ENCODE data around the gene CDK10.
A peak's percentile ranks its signal among the peaks of the same experiment; 100 is the strongest.
"Not testable (repeated sequence)": the region's sequence is repeated elsewhere in the genome, so short reads cannot be mapped to it uniquely, and the experiment has no call there.

Gene CDK10

DNA sequence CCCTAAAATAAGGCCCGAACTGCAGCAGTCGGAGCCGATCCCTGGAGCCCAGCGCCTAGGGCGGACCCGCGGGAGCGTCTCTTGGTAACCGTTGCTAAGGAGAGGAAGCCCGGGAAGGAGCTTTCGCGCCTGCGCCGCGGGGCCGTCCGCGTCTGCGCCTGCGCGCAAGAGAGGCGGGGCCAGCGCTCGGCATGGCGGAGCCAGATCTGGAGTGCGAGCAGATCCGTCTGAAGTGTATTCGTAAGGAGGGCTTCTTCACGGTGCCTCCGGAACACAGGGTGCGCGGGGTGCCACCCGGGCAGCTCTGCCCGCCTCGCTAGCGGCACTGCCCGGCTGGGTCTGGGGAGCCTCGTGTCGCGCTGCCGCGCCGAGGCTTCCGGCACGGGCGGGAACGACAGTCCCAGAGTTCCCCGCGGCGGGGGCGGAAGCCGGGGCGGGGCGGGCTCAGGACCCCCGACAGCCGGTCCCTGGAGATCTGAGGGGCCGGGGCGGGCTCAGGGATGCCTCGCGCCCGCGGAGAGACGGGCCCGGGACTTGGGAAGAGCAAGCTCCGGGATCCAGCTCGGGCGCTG lies at the start of gene CDK10:
Gene CDK10, plus strand, starts transcription at position 170 of the 572 bp plus-strand sequence. Its CDS starts 22 bp downstream, at position 192.
- DNase-seq, result peak; percentile 72

DNA sequence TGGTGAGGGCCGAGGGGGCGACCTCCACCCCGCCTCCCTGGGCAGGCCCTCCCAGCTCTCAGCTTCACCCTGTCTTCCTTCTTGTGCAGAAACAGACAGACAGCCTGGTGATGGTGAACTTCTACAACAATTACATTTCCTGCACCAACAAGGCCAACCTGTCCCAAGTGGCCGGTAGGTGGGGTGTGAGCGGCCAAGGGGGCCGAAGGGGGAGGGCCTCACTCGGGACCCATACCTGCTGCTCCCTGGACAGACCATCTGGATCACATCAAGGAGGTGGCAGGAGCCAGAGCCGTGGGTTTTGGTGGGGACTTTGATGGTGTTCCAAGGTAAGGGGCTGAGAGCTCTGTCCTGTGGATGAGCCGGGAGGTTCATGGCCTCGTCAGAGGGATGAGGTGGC lies 49.1 kb upstream of the CDK10 start:
- no peak for DNase-seq

DNA sequence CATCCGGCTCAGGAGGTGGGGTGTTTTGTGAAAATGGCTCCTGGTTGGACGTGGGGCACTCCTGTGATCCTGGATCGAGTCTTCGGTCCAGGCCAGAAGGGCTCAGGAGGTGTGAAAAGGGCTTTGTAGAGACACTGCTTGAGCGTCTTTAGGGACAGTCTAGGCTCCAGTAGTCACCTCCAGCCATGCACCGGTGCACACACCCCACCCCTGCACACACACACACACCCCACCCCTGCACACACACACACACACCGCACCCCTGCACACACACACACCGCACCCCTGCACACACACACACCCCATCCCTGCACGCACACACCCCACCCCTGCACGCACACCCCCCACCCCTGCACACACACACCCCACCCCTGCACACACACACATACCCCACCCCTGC lies 48.0 kb upstream of the CDK10 start:
- DNase-seq, result no peak

GRCh38 chr16:89639385-89639784 lies 47.1 kb upstream of the CDK10 start:
- no peak for DNase-seq

DNA sequence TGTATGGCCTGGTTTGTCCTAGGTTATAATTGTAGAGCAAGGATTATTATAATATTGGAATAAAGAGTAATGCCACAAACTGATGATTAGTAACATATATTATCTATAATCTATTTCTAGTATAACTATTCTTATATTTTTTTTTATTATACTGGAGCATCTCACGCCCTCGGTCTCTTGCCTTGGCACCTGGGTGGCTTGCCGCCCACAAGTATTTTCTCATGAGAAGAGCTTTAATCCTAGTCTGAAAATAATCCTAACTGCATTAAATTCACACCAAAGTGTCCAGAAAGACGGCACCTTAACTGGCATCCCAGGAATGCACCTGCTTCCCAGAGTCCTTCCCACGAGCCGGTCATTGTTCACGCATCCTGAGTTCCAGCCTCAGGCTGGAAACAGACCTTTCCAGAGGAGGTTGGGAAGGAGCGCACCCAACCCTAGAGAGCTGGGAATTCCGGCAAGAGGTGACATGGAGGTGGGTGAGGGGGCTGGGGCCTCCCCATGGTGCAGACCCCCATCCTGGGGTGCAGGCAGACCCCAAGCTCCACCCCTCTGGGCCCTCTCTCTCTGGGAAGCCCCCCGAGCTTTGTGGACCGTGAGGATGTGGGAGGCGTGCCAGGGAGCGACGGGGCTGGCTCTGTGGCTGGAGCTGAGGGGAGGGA lies 44.9 kb upstream of the CDK10 start:
- DNase-seq, result no peak

DNA sequence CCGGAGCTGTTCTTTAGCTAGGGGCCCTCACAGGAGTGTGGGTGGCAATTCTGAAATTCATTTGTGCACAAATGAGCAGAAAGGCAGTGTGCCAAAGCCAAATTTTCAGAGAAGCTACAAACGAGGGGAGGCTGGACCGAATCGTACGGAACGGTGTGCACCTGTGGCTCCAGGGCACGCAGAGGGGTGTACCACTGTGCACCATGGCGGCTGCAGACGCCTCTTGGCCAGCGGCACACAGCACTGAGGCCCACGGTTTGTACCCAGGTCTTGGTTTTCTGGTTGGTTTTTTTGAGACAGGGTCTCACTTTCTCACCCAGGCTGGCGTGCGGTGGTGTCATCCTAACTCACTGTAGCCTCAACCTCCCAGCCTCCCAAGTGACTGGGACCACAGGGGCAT lies 43.9 kb upstream of the CDK10 start:
- DNase-seq, result no peak

DNA sequence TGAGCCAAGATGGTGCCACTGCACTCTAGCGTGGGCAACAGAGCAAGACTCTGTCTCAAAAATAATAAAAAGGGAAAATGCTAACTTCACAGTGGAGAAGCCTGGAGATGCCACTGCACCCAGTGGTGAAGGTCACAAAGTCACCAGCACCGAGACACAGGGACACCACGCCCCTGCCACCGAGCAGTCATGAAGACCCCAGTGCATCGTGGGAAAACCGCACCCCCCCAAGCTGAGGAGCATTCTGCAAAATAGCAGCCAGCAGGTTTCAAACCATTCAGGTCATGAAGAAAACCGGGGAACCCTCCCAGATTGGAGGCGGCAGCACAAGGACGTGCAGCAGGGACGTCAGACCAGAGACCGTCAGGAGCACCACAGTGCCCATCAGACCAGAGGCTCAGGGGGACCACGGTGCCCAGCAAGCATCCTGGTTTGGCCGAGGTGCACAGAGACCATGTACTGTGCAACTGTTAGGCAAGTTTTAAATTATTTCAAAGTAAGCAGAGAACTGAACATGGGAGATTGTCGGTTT lies 42.7 kb upstream of the CDK10 start:
- DNase-seq, result no peak

GRCh38 chr16:89645122-89645521 lies 41.4 kb upstream of the CDK10 start:
- DNase-seq, result no peak

DNA sequence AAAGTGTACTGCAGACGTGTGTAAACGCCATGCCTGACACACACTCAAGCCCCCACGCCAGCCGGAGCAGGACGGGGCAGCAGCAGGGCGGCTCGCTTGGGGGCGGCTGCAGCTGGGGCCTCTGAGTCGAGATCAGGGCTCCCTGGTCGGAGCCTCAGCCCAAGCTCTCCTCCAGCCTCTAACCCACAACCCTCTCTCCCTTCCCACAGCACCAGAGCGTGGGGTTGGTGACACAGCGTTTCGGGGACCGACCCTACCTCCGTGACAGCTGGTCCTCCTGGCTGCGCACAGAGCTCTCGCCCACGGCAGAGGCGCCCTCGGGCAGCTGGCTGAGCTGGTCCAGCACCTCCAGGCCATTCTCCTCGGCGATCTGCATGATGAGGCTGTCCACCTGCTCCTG lies 40.2 kb upstream of the CDK10 start:
- DNase-seq, result no peak

DNA sequence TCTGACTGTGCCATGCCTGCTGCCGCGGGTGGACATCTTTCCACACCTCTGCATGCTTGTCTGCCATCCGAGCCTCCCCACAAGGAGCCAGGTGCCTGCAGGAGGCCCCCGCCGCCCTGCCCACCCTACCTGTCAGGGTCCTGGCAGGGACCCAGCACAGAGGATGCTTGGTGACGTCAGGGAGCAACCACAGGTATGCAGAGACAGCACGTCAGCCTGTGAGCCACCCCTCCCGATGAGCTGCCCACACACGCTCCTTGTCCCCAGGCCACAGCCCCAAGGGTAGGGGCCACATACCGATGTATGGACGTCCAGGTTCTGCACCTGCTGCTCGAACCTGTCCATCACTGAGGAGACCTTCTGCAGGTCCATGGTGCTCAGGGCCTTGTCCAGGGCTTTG lies 39.6 kb upstream of the CDK10 start:
- no peak for DNase-seq

GRCh38 chr16:89651584-89651983 lies 34.9 kb upstream of the CDK10 start:
- DNase-seq, result no peak

DNA sequence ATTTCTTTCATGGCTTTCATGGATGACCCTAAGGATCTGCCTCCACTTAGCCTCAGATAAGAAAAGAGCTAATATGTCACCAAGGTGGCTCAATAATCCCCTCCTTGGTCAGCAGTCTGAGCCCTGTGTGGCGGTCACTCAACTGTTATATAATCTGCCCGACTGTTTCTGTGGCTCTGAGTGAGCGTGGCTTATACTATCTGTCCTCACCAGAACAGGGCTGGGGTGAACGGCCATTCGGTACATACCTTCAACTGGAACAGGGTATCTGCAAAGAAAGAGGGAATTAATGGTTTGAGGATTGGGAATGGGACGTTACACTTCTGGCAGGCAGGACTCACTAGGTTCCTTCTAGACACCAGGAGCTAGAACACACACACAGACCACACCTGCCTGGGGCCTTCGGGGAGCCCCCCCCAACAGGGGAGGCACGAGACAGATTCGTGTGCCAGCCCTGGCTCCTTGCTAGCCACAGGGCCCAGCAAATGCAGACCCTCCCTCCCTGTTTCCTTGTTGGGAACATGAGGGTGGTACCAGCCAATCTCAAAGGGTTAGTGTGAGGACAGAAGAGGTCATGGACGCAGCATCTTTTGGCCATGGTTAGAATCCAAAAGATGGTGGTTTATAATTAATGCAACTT lies 32.7 kb upstream of the CDK10 start:
- DNase-seq, result no peak

DNA sequence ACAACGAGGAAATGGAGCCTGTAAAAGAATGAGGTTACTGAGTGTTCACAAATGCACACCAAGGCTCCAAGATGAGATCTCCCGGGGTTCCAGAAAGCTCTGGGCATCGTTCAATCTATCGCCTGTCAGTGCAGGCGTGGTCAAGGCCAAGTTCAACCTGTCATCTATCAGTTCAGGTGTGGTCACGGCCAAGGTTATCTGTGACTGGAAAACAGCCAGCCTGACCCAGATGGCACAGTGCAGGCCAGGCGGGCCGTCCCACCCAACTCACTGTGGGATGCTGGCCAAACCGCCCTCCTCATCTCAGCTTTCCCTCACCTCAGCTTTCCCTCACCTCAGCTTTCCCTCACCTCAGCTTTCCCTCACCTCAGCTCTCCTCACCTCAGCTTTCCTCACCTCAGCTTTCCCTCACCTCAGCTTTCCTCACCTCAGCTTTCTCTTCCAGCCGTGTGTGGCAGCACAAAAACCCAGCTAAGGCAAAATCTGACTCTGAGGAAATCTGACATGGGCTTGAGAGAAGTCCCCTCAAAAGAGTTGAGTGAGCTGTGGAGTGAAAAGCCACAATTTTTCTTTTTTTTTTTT lies 31.3 kb upstream of the CDK10 start:
- no peak for DNase-seq

DNA sequence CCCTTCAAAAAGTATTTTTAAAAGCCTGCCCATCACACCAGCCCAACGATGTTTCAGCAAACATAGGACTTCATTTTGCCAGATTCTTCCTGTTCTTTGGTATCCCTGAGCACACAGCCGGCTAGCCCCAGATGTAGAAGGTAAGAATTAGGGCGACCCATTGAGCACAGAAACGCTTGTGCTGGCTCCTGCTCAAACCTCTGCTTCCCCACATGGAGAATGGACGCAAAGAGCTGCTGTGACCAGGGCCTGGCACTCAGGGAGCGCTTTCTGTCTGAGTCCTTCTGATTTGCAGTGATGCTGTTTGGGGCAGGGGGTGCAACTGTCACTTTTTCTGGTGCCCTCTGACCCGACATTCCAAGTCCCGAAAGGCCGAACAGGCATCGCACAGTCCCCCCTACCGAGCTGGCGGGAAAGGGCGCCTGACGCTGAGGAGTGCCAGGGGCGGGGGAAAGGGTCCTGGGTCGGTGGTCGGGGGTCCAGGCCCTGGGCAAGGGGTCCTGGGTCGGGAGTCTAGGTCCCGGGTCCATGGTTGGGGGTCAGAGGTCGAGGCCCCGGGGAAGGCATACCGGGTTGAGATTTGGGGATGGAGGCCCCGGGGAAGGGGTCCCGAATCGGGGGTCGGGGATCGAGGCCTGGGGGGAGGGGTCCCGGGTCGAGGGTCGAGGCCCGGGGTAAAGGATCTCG lies 29.9 kb upstream of the CDK10 start:
- no peak for DNase-seq

DNA sequence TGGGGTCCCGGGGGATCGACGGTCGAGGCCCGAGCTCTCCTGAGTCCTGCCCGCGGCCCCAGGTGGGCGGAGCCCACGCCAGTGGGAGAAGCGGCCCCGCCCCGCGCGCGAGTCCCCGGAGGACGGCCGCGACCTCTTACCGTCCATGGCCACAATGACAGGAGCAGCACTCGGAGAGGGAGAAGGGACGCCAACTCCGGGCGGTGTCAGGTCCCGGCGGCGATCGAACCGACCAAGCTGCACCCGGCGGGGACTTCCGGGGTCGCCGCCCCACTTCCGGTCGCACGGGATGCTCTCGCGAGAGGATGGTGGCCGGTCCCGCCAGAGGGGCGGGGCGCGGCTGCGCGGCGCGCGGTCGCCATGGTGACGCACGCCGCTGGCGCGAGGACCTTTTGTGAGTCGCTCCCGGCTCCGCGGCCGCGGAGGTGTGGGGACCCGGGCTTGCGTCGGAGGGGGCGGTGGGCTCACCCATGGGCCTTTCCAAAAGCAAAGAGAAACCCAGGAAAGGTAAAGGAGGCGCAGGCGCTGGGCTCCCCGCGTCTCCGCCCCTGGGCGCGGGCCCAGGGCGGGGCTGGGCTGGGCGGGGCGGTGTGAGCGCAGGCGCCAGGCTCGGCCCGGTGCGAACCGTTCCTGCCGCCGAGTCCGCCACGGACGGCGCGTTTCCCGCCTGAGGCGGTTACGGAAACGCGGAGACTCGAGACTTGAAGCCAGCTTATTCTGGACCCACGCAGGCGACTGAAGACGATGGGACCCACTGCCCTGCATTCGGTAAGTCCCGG lies 28.9 kb upstream of the CDK10 start, which contains the start of the genes CHMP1A and SPATA33:
Gene CHMP1A, minus strand, starts transcription at position 267 of the 779 bp plus-strand sequence. Its CDS starts 120 bp downstream, at position 147.
Gene SPATA33, plus strand, starts transcription at position 395 of the 779 bp plus-strand sequence. Its CDS starts 76 bp downstream, at position 471.
- DNase-seq, result peak; percentile 51

GRCh38 chr16:89658221-89658879 lies 28.1 kb upstream of the CDK10 start:
- DNase-seq, result no peak

DNA sequence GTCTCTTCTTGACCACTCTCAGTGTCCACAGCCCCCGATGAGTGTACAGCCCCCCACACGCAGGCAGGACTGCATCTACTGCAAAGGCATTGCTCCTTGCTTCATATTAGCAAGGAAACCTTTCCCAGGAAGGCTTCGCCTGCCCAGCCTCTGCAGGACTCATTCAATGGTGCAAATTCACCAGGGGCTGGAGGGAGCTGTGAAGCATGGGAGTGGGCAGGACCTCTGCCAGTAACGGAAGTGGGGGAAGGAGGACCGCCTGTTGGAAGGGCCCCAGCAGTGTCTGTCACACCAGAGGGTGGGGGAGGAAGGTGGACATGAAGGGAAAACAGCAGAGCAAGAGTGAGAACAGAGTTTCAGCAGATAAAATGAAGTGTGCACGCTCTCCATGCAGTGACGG lies 26.3 kb upstream of the CDK10 start:
- no peak for DNase-seq

DNA sequence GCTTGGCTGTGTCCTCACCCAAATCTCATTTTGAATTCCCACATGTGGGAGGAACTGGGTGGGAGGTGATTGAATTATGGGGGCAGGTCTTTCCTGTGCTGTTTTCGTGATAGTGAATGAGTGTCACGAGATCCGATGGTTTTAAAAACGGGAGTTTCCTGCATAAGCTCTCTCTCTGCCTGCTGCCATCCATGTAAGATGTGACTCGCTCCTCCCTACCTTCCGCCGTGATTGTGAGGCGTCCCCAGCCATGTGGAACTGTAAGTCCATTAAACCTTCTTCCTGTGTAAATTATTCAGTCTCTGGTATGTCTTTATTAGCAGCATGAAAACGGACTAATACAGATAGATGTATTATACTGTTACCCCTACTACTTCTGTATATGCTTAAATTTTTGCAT lies 25.3 kb upstream of the CDK10 start:
- DNase-seq, result no peak

DNA sequence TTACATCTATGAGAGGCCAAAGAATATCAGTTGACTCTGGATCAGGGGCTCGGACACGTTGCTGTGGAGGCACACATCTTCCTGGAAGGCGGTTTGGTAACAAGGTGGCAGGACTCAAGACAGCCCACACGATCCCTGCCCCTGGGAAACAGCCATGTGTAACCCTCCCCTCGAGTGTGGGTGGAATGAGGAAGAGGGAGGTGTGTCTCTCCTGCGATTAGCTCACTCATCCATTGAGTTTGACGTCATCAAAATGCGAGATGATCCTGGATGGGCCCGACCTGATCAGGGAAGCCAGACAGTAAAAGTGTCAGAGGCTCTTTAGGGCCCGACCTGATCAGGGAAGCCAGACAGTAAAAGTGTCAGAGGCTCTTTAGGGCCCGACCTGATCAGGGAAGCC lies 22.3 kb upstream of the CDK10 start:
- DNase-seq, result not testable (repeated sequence)

GRCh38 chr16:89667000-89667399 lies 19.5 kb upstream of the CDK10 start:
- DNase-seq, result not testable (repeated sequence)

DNA sequence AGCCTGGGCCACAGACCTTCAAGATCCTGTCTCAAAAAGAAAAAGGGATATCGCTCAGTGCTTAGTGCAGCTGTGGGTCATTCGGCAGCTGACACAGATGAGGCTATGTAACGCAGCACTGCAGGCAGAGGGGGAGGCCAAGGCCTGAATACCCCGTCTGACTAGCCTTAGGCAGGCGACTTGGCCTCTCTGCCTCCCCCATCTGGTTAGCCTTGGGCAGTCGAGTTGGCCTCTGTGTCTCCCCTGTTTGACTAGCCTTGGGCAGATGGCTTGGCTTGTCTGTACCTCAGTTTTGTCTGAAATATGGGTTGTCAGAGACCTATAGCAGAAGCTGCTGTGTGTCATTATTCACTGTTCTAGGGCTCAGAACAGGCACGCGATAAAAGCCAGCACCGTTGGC lies 18.9 kb upstream of the CDK10 start:
- DNase-seq, result no peak

- no peak for DNase-seq
Measured at GRCh38 chr16:89668790-89669158, 17.7 kb upstream of the CDK10 start.

Measured in DMS 273 treated with DMSO at 0.1 percent for 48 hours (cell line).